Gastrocnemius medialis (tissue), 4 donors: Measurements from ENCODE around the gene AGBL1. TPM values are rescaled to one million over a fixed set of nuclear protein-coding genes. Genes with fewer than 3 reads are reported as not detected.

Source experiments
- ATAC-seq, 2 donors: fragments of 150-250 bp; one replicate each; pipeline ENCODE4 v1.9.1; 2016
- DNase-seq, 2 donors: peaks; one replicate each; pipeline ENCODE4 v3.0.0-alpha.2; 2019
- H3K27ac ChIP-seq, 4 donors: fragments of 200-600 bp; sonication (generic); 1 replicate in 1 of 4; 2 replicates in 3 of 4; pipeline ENCODE4 v1.5.1; 2016 to 2018; ENCODE audit warnings: mild to moderate bottlenecking in 2 of 4, moderate library complexity in 1 of 4
- H3K27me3 ChIP-seq, 3 donors: fragments of 200-600 bp; sonication (generic) in 2 of 3; 1 replicate in 1 of 3; 2 replicates in 2 of 3; pipeline versions ENCODE4 v1.5.1 to v1.6.0; 2016 to 2019; ENCODE audit warnings: mild to moderate bottlenecking in 1 of 3, moderate library complexity in 1 of 3
- H3K36me3 ChIP-seq, 2 donors: fragments of 200-600 bp; sonication (generic) in 1 of 2; one replicate each; pipeline ENCODE4 v1.5.1; 2017 to 2018
- H3K4me1 ChIP-seq, 2 donors: fragments of 200-600 bp; sonication (generic) in 1 of 2; one replicate each; pipeline ENCODE4 v1.5.1; 2016 to 2017; ENCODE audit warnings: mild to moderate bottlenecking in 2 of 2
- H3K4me3 ChIP-seq, 4 donors: fragments of 200-600 bp; sonication (generic) in 3 of 4; 1 replicate in 1 of 4; 2 replicates in 3 of 4; pipeline ENCODE4 v1.5.1; 2016 to 2019; ENCODE audit warnings: mild to moderate bottlenecking in 2 of 4
- H3K9me3 ChIP-seq, 3 donors: fragments of 200-600 bp; sonication (generic) in 2 of 3; 1 replicate in 1 of 3; 2 replicates in 2 of 3; pipeline ENCODE4 v1.5.1; 2016 to 2019
- CTCF ChIP-seq, 5 experiments: fragments of 450-650 bp in 3 of 5; fragments of 200-600 bp in 2 of 5; sonication (generic) in 2 of 5; IDR thresholded peaks in 4 of 5; conservative IDR thresholded peaks in 1 of 5; 1 replicate in 4 of 5; 2 replicates in 1 of 5; pipeline ENCODE4 v1.5.1; 2016 to 2019; ENCODE audit warnings: antibody characterized with exemption in 5 of 5, mild to moderate bottlenecking in 3 of 5, moderate library complexity in 3 of 5
- POLR2A ChIP-seq, 2 donors: fragments of 450-650 bp; IDR thresholded peaks; one replicate each; pipeline ENCODE4 v1.6.1; 2017; ENCODE audit warnings: antibody characterized with exemption in 2 of 2, mild to moderate bottlenecking in 2 of 2, moderate library complexity in 2 of 2
- in situ Hi-C, 4 donors: fragments of 200-750 bp; cut with MboI; loops; one replicate each; pipeline versions ENCODE4 v1.15.0 to v1.8.0; 2017; ENCODE audit warnings: low sequenced_read_pairs in 4 of 4
- intact Hi-C: fragments of 100-400 bp; cut with DNase I; formaldehyde crosslinking; loops from one replicate; pipeline ENCODE4 v1.15.1; 2023; ENCODE audit warnings: low total_unique reads
- total RNA-seq, 4 donors: library from RNA; depleted of rRNA; stranded (reverse); fragments of >200 nt; gene quantifications; one replicate each; pipeline versions ENCODE4 v1.1.0 to v1.2.3, GENCODE V29; 2016

Gene AGBL1
- total RNA-seq, 4 donors from 2014 or later = 3.8 to 29.7 (median 15.9) TPM

GRCh38 chr15:86164232-86164898, 84.7 kb downstream of the AGBL1 start:
- ATAC-seq = peak; percentile 72 to 81
- DNase-seq = peak; percentile 75 to 76
- Histone ChIP-seq H3K27ac (peak overlapping the region; percentile 85 to 98 (median 98)), H3K4me1 (peaks cover 63 to 67% of the 10 kb centered on the region in 2 donors), H3K36me3 (no peaks in the 10 kb centered on the region), H3K27me3 (no peaks in the 10 kb centered on the region), H3K9me3 (no peaks in the 10 kb centered on the region), H3K4me3 (no peak overlapping the region)
- intact Hi-C loops = loop anchor here (1.0 to 10.0 kb wide), 4 partner anchors 18 to 580 kb away; partner anchors contain the start of gene KLHL25
- TF ChIP-seq POLR2A (IDR thresholded peaks at IDR 0.05) (peak; percentile 56 to 78), CTCF (IDR thresholded peaks at IDR 0.05 in 4 of 5, conservative IDR thresholded peaks at IDR 0.05 in 1 of 5) (no peak)
- in situ Hi-C loops = no loop called here

DNA sequence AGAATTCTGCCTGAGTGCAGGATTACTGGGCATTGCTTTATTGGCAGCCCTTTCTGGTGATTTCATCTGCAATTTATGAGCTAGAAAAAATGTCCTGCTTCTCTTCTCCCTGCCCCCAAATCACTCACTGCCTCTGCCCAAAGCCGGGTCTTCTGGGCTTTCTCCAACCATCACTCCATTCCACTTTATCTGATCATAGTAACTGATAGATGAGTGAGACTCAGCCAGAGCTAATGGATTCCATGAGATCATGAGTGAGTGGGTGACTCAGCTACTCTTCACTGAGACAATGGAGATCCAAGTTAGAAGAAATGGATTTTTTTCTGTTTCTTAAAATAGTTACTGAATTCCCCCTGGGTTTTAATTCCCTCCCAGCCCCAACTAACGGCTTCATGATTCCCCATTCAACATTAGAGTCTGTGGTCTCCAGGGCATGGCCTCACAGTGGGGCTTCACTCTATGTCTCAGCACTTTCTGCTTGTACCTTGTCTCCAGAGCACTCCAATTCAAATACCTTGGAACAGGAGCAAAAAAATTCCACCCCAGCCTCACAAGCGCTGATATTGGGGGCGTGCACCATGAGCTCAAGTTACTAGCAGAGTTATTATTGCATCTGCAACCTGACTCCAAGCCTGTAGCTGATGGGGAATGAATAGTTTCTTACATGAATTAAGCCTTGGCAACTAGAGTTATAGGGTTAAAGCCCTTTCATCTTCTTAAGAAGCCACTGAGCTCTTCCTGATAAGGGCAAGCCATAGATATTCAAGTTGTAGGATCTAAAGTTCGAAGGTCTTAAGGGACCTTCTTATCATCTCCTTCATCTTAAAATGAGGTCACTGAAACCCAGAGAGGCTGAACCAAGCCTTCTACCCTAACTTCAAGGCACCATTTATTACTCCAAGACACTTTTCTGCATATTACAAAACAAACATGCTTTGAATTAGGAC, 85.9 kb downstream of the AGBL1 start:
- Histone ChIP-seq H3K36me3 (no peaks in the 10 kb centered on the region), H3K4me1 (peaks cover 51 to 55% of the 10 kb centered on the region in 2 donors), H3K27me3 (no peaks in the 10 kb centered on the region), H3K4me3 (no peak overlapping the region), H3K9me3 (no peaks in the 10 kb centered on the region), H3K27ac (peak overlapping the region; percentile 85 to 98 (median 98))
- in situ Hi-C loops = no loop called here
- intact Hi-C loops = loop anchor here (2.0 to 10.0 kb wide), 3 partner anchors 17 to 581 kb away; partner anchors contain the start of gene KLHL25
- TF ChIP-seq POLR2A (IDR thresholded peaks at IDR 0.05) (no peak), CTCF (IDR thresholded peaks at IDR 0.05 in 4 of 5, conservative IDR thresholded peaks at IDR 0.05 in 1 of 5) (no peak)
- ATAC-seq (no peak), DNase-seq (no peak)

- TF ChIP-seq POLR2A (IDR thresholded peaks at IDR 0.05) (no peak), CTCF (IDR thresholded peaks at IDR 0.05 in 4 of 5, conservative IDR thresholded peaks at IDR 0.05 in 1 of 5) (no peak)
- peak overlapping the region in 2 of 4 donors; percentile 12 to 98 for H3K27ac ChIP-seq
- H3K36me3 ChIP-seq = no peaks in the 10 kb centered on the region
- H3K4me3 ChIP-seq = no peak overlapping the region
- peaks cover 30 to 34% of the 10 kb centered on the region in 2 donors for H3K4me1 ChIP-seq
- in situ Hi-C loops (no loop called here), intact Hi-C loops (loop anchor here (10.0 kb wide), 2 partner anchors 373 to 583 kb away; partner anchors contain the start of gene KLHL25)
- ATAC-seq (no peak), DNase-seq (no peak)
- H3K27me3 ChIP-seq = no peaks in the 10 kb centered on the region
- H3K9me3 ChIP-seq = no peaks in the 10 kb centered on the region
These were observed 88.2 kb downstream of the AGBL1 start for GRCh38 chr15:86167841-86168240.

DNA sequence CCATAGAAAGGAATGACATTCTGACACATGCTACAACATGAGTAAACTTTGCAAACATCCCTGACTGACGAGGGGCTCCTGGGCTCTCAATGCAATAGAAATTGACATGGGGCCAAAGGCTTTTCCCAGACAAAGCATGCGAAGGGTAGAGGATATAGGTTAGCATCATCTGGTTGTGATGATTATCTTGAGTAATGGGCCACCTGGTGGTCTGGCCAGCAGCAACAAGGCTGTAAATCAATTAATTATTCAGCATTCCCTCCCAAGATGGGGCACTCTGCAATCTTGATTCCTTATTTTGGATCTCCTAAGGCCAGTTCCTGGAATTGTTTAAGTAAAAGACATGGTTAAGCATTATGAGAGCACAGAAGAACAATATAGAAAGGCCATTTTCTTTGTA, 99.2 kb downstream of the AGBL1 start:
- intact Hi-C loops = no loop called here
- Histone ChIP-seq H3K36me3 (no peaks in the 10 kb centered on the region), H3K4me1 (peaks cover 7 to 13% of the 10 kb centered on the region in 2 donors), H3K27ac (no peak overlapping the region), H3K9me3 (no peaks in the 10 kb centered on the region), H3K27me3 (no peaks in the 10 kb centered on the region), H3K4me3 (no peak overlapping the region)
- in situ Hi-C loops = no loop called here
- no peak for TF ChIP-seq POLR2A (IDR thresholded peaks at IDR 0.05)
- TF ChIP-seq CTCF (IDR thresholded peaks at IDR 0.05 in 4 of 5, conservative IDR thresholded peaks at IDR 0.05 in 1 of 5) = peak in 2 of 5 experiments; percentile 23 to 43
- ATAC-seq (no peak), DNase-seq (no peak)
